K562 (cell line): ENCODE data around the gene RPS10. TPM values are rescaled to one million over a fixed set of nuclear protein-coding genes. Genes with fewer than 3 reads are reported as not detected.

Experiments used
- ATAC-seq: fragments of 200-7000 bp; cut with Tn5 transposase; 3 replicates; pipeline ENCODE4 v1.9.1; 2020; ENCODE audit warnings: moderate library complexity
- BruUV-seq: library from RNA; stranded (reverse); fragments of 400-500 nt; replicated peaks from 2 replicates; lab custom pipeline; 2021; lab: Mats Ljungman, UMichigan
- CTCF ChIA-PET: fragments of 300-600 bp; formaldehyde crosslinking; extraction: SDS; loops from one replicate; lab custom pipeline; 2021; ENCODE audit warnings: low intra/inter-chr PET ratio; lab: Yijun Ruan, JAX
- POLR2A ChIA-PET: fragments of 300-600, 350-650 bp; sonication (Branson Sonifier 250); formaldehyde crosslinking; extraction: SDS; loops from one replicate; lab custom pipeline; 2021; ENCODE audit warnings: antibody characterized with exemption, inconsistent platforms; lab: Yijun Ruan, JAX
- DNase-seq, 4 experiments: peaks; one replicate each; pipeline versions ENCODE4 v3.0.0 to v3.0.0-alpha.2; 2011 to 2018; ENCODE audit warnings: low spot score in 3 of 4, mixed read lengths in 3 of 4; ENCODE audit errors: extremely low read depth in 1 of 4
- FAIRE-seq: peaks from 2 replicates; lab custom pipeline; 2011; peaks lifted over from hg19 to GRCh38; lab: Jason Lieb, UNC
- H2AFZ ChIP-seq: 2 replicates; pipeline ENCODE4 v1.6.0; 2011; ENCODE audit warnings: low read depth, low read length, control low read depth, inconsistent platforms
- H3K27ac ChIP-seq: fragments of 200-600 bp; 3 replicates; pipeline ENCODE4 v1.8.0; 2011; ENCODE audit warnings: low read depth, mild to moderate bottlenecking, control low read depth, inconsistent platforms, low read length, moderate library complexity, mixed read lengths; ENCODE audit errors: extremely low read depth
- H3K27me3 ChIP-seq, 2 experiments: fragments of 300-600 bp in 1 of 2; 2 replicates in 1 of 2; 3 replicates in 1 of 2; pipeline versions ENCODE4 v1.6.0 to v1.8.0; 2011; ENCODE audit warnings: inconsistent platforms in 2 of 2, low read length in 2 of 2, mild to moderate bottlenecking in 1 of 2, mixed read lengths in 1 of 2, moderate library complexity in 1 of 2; ENCODE audit not compliant: control insufficient read depth in 2 of 2, insufficient read depth in 2 of 2
- H3K36me3 ChIP-seq: fragments of 300-600 bp; 3 replicates; pipeline ENCODE4 v1.8.0; 2011; ENCODE audit warnings: mild to moderate bottlenecking, low read length, inconsistent platforms; ENCODE audit not compliant: control insufficient read depth, insufficient read depth
- H3K4me1 ChIP-seq, 2 experiments: fragments of 200-600 bp in 1 of 2; replicated peaks in 1 of 2; 2 replicates in 1 of 2; 3 replicates in 1 of 2; pipeline versions ENCODE4 v1.5.1 to v1.8.0; 2011; ENCODE audit warnings: inconsistent platforms in 2 of 2, low read length in 2 of 2, mild to moderate bottlenecking in 1 of 2, mixed read lengths in 1 of 2, moderate library complexity in 1 of 2; ENCODE audit not compliant: control insufficient read depth in 2 of 2, insufficient read depth in 2 of 2
- H3K4me2 ChIP-seq: 2 replicates; pipeline ENCODE4 v1.6.1; 2011; ENCODE audit warnings: low read length, control low read depth, inconsistent platforms, mixed read lengths; ENCODE audit not compliant: insufficient read depth
- H3K4me3 ChIP-seq: fragments of 200-600 bp; sonication (generic), shearing (Covaris generic); 2 replicates; pipeline ENCODE4 v1.5.1; 2016; ENCODE audit warnings: control low read depth, inconsistent platforms
- H3K79me2 ChIP-seq: fragments of 200-600 bp; 3 replicates; pipeline ENCODE4 v1.8.0; 2011; ENCODE audit warnings: low read length, inconsistent platforms; ENCODE audit not compliant: control insufficient read depth, insufficient read depth
- H3K9ac ChIP-seq, 2 experiments: 2 replicates each; pipeline versions ENCODE4 v1.6.0 to v1.6.1; 2011; ENCODE audit warnings: low read depth in 2 of 2, low read length in 2 of 2, control low read depth in 1 of 2, inconsistent platforms in 1 of 2, mild to moderate bottlenecking in 1 of 2, mixed read lengths in 1 of 2; ENCODE audit not compliant: insufficient read depth in 1 of 2
- H3K9me1 ChIP-seq: one replicate; pipeline ENCODE4 v1.6.0; 2011; ENCODE audit warnings: inconsistent platforms, mild to moderate bottlenecking, low read length, moderate library complexity; ENCODE audit not compliant: control insufficient read depth, insufficient read depth
- H3K9me3 ChIP-seq: replicated peaks from 2 replicates; pipeline ENCODE4 v1.5.1; 2011; ENCODE audit warnings: low read depth, low read length, inconsistent platforms; ENCODE audit not compliant: control insufficient read depth, insufficient read depth
- H4K20me1 ChIP-seq: replicated peaks from 2 replicates; pipeline ENCODE4 v1.6.1; 2011; ENCODE audit warnings: low read length, inconsistent platforms, mixed read lengths; ENCODE audit not compliant: control insufficient read depth, insufficient read depth
- ARID1B ChIP-seq: fragments of 450-650 bp; IDR thresholded peaks from 2 replicates; pipeline ENCODE4 v1.6.1; 2016; ENCODE audit warnings: antibody characterized with exemption, mild to moderate bottlenecking, inconsistent platforms
- CBX5 ChIP-seq: IDR thresholded peaks from 2 replicates; pipeline ENCODE4 v1.6.1; 2014; ENCODE audit warnings: low read depth, borderline replicate concordance
- CC2D1A ChIP-seq: fragments of 450-650 bp; IDR thresholded peaks from 2 replicates; pipeline ENCODE4 v1.6.1; 2017; ENCODE audit warnings: mild to moderate bottlenecking
- FOXM1 ChIP-seq, 2 experiments: fragments of 450-650 bp in 1 of 2; sonication (generic) in 1 of 2; formaldehyde crosslinking in 1 of 2; IDR thresholded peaks; 2 replicates each; pipeline versions ENCODE4 v1.6.1 to v1.9.0; 2017 to 2022; ENCODE audit warnings: low read depth in 2 of 2, mild to moderate bottlenecking in 2 of 2, missing genetic modification reagents in 1 of 2, moderate library complexity in 1 of 2
- MAFK ChIP-seq: IDR thresholded peaks from 2 replicates; pipeline ENCODE4 v1.6.1; 2011; ENCODE audit warnings: low read length, improper control_type of control experiment
- MEIS2 ChIP-seq: fragments of 450-650 bp; IDR thresholded peaks from 2 replicates; pipeline ENCODE4 v1.6.1; 2014; ENCODE audit warnings: mild to moderate bottlenecking; ENCODE audit not compliant: partially characterized antibody
- SPI1 ChIP-seq: IDR thresholded peaks from 2 replicates; pipeline ENCODE4 v1.6.1; 2011; ENCODE audit warnings: low read depth, low read length, control low read depth, borderline replicate concordance
- TRIM24 ChIP-seq, 2 experiments: fragments of 450-650 bp; IDR thresholded peaks; 2 replicates each; pipeline ENCODE4 v1.6.1; 2016
- ZNF274 ChIP-seq: IDR thresholded peaks from 2 replicates; pipeline ENCODE4 v1.6.1; 2011; ENCODE audit warnings: low read depth, mild to moderate bottlenecking, low read length, moderate library complexity, borderline replicate concordance
- WGBS: fragments of 100-300 bp; shearing (Covaris generic); methylation state at CpG from one replicate; pipeline ENCODE4 v1.1.6; 2016; ENCODE audit warnings: low coverage, mixed read lengths; ENCODE audit not compliant: insufficient coverage; ENCODE audit errors: missing lambda C conversion rate; 5-methylcytosine and 5-hydroxymethylcytosine counted together
- in situ Hi-C: fragments of 300-500 bp; cut with MboI; formaldehyde crosslinking; loops from 4 replicates; pipeline ENCODE4 v1.15.0; 2018; ENCODE audit warnings: inconsistent platforms, mixed read lengths
- intact Hi-C: fragments of 100-400 bp; cut with micrococcal nuclease; formaldehyde crosslinking; loops from 2 replicates; pipeline ENCODE4 v1.14.2; 2022
- polyA plus RNA-seq, 8 experiments: library from polyadenylated mRNA; depleted of rRNA in 4 of 8; stranded (reverse) in 5 of 8; unstranded in 3 of 8; fragments of >200 nt; fragmentation: Nextera tagmentation in 2 of 8; fragmentation: Illumina TruSeq in 1 of 8; extraction: Ambion mirVana in 2 of 8; extraction: Trizol in 1 of 8; gene quantifications; 2 replicates each; pipeline versions ENCODE4 v1.2.1 to v1.2.3, GENCODE V29; 2011 to 2014; ENCODE audit warnings: inconsistent platforms in 1 of 8, missing spikeins in 1 of 8
- total RNA-seq, 7 experiments: library from RNA; depleted of rRNA in 6 of 7; stranded (reverse); fragments of >200 nt in 6 of 7; fragmentation: Illumina TruSeq in 2 of 7; extraction: Trizol in 2 of 7; gene quantifications; 2 replicates each; pipeline versions ENCODE4 v1.2.1 to v1.2.3, GENCODE V29; 2011 to 2021; ENCODE audit warnings: low replicate concordance in 1 of 7
- TF ChIP-seq, protein P1 (sequence below): fragments of 450-650 bp; formaldehyde crosslinking; IDR thresholded peaks from 2 replicates; pipeline ENCODE4 v1.4.0; 2020; ENCODE audit warnings: mild to moderate bottlenecking, mixed read lengths

The RPS10 gene
- total and polyA plus RNA-seq, 9 of the 15 experiments (the other 6 are each of a cell fraction or from before 2014, with no cell fraction given): 2,680 to 5,251 (median 3,876) TPM

DNA sequence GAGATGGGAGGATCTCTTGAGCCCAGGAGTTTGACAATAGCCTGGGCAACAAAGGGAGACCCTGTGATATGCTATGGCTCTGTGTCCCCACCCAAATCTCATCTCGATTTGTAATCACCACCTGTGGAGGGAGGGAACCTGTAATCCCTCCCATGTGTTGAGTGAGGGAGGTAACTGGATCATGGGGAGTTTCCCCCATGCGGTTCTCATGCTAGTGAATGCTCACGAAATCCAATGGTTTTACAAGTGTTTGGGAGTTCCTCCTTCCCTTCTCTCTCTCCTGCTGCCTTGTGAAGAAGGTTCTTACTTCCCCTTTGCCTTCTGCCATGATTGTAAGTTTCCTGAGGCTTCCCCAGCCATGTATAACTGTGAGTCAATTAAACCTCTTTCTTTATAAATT, 36.8 kb downstream of the RPS10 start:
- H2AFZ ChIP-seq: no peak overlapping the region
- peaks cover 24 to 29% of the 10 kb centered on the region in 2 experiments; a peak in 4 of 5 replicates for H3K4me1 ChIP-seq
- H3K4me2 ChIP-seq: peak overlapping the region; percentile 10; the same call in 1 of the 2 replicates
- no peaks in the 10 kb centered on the region; the same call in 1 of the 2 replicates for H4K20me1 ChIP-seq
- intact Hi-C loops: no loop called here
- TSS peak; percentile 7 for BruUV-seq
- no peak overlapping the region for H3K9ac ChIP-seq
- H3K79me2 ChIP-seq: peaks cover 90% of the 10 kb centered on the region
- no peaks in the 10 kb centered on the region for H3K27me3 ChIP-seq
- DNase-seq (peak in 1 of 4 experiments; percentile 57), ATAC-seq (no peak), FAIRE-seq (peak; percentile 32)
- ChIA-PET POLR2A (interaction anchor here (0.7 to 2.2 kb wide), 6 partner anchors 9 to 152 kb away, joined by 3 to 9 read pairs (median 3); partner anchors contain the start of gene HMGA1), CTCF (no interaction called here)
- in situ Hi-C loops: no loop called here
- no peak overlapping the region for H3K4me3 ChIP-seq
- H3K9me1 ChIP-seq: no peaks in the 10 kb centered on the region
- H3K9me3 ChIP-seq: no peaks in the 10 kb centered on the region
- TF ChIP-seq, protein P1, sequence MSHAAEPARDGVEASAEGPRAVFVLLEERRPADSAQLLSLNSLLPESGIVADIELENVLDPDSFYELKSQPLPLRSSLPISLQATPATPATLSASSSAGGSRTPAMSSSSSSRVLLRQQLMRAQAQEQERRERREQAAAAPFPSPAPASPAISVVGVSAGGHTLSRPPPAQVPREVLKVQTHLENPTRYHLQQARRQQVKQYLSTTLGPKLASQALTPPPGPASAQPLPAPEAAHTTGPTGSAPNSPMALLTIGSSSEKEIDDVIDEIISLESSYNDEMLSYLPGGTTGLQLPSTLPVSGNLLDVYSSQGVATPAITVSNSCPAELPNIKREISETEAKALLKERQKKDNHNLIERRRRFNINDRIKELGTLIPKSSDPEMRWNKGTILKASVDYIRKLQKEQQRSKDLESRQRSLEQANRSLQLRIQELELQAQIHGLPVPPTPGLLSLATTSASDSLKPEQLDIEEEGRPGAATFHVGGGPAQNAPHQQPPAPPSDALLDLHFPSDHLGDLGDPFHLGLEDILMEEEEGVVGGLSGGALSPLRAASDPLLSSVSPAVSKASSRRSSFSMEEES (CRISPR knock-in tag): no peak
- TF ChIP-seq ZNF274 (no peak), MEIS2 (peak; percentile 9), ARID1B (0 out of 2 replicates have a peak, but pooled peaks have one; percentile 8), FOXM1 (IDR thresholded peaks at IDR 0.05; ENCODE audit: low read depth) (peak; percentile 29; the same call in 1 of the 2 replicates), FOXM1 (CRISPR knock-in tag; IDR thresholded peaks at IDR 0.05; ENCODE audit: low read depth) (no peak), SPI1 (peak; percentile 47; the same call in 1 of the 2 replicates), TRIM24 (IDR thresholded peaks at IDR 0.05) (peak in 1 of 2 experiments; percentile 6; a peak in 1 of 4 replicates), MAFK (0 out of 2 replicates have a peak, but pooled peaks have one; percentile 3), CBX5 (no peak), CC2D1A (0 out of 2 replicates have a peak, but pooled peaks have one; percentile 38)
- H3K27ac ChIP-seq: peak overlapping the region; percentile 17; the same call in 1 of the 3 replicates
- 33% methylated on average over 3 of the region's 3 CpGs for WGBS
- H3K36me3 ChIP-seq: peaks cover 19% of the 10 kb centered on the region; the same call in 2 of the 3 replicates
